Astrocyte (in vitro differentiated cells and primary cell): ENCODE measurements around the gene KIF19. TPM values are rescaled to one million over a fixed set of nuclear protein-coding genes. Genes with fewer than 3 reads are reported as not detected.
"Not testable (repeated sequence)": the region's sequence is repeated elsewhere in the genome, so short reads cannot be mapped to it uniquely, and the experiment has no call there.

Experiments
- DNase-seq: peaks from one replicate; pipeline ENCODE4 v3.0.0-alpha.2; 2010; ENCODE audit warnings: low read depth
- FAIRE-seq: peaks from 2 replicates; lab custom pipeline; 2011; peaks lifted over from hg19 to GRCh38; lab: Jason Lieb, UNC
- H2AFZ ChIP-seq: 2 replicates; pipeline ENCODE4 v1.6.0; 2012; ENCODE audit warnings: low read depth, low read length, inconsistent platforms
- H3K27ac ChIP-seq: 2 replicates; pipeline ENCODE4 v1.5.1; 2011; ENCODE audit warnings: low read depth, low read length, inconsistent platforms
- H3K27me3 ChIP-seq: 2 replicates; pipeline ENCODE4 v1.6.0; 2011; ENCODE audit warnings: low read length, inconsistent platforms; ENCODE audit not compliant: insufficient read depth
- H3K36me3 ChIP-seq: 2 replicates; pipeline ENCODE4 v1.5.1; 2011; ENCODE audit warnings: low read length, inconsistent platforms; ENCODE audit not compliant: insufficient read depth
- H3K4me1 ChIP-seq: 2 replicates; pipeline ENCODE4 v1.5.1; 2011; ENCODE audit warnings: low read length, inconsistent platforms; ENCODE audit not compliant: insufficient read depth
- H3K4me2 ChIP-seq: 2 replicates; pipeline ENCODE4 v1.6.0; 2012; ENCODE audit warnings: low read length, inconsistent platforms
- H3K4me3 ChIP-seq: 2 replicates; pipeline ENCODE4 v1.5.1; 2011; ENCODE audit warnings: low read depth, mild to moderate bottlenecking, low read length, inconsistent platforms; ENCODE audit not compliant: insufficient read depth
- H3K79me2 ChIP-seq: 2 replicates; pipeline ENCODE4 v1.6.0; 2012; ENCODE audit warnings: mild to moderate bottlenecking, low read length, inconsistent platforms; ENCODE audit not compliant: insufficient read depth
- H3K9ac ChIP-seq: 2 replicates; pipeline ENCODE4 v1.6.0; 2012; ENCODE audit warnings: mild to moderate bottlenecking, low read length, inconsistent platforms
- H3K9me3 ChIP-seq: 2 replicates; pipeline ENCODE4 v1.5.1; 2012; ENCODE audit warnings: low read depth, mild to moderate bottlenecking, low read length, inconsistent platforms; ENCODE audit not compliant: insufficient read depth
- H4K20me1 ChIP-seq: 2 replicates; pipeline ENCODE4 v1.6.0; 2012; ENCODE audit warnings: low read length, inconsistent platforms; ENCODE audit not compliant: insufficient read depth
- H3K27ac Mint-ChIP-seq: one replicate; pipeline ENCODE4 v1.8.0; 2021; ENCODE audit warnings: mild to moderate bottlenecking, mixed read lengths; ENCODE audit not compliant: unreplicated experiment
- H3K27me3 Mint-ChIP-seq: one replicate; pipeline ENCODE4 v1.8.0; 2021; ENCODE audit warnings: low read depth, mixed read lengths; ENCODE audit not compliant: unreplicated experiment
- H3K36me3 Mint-ChIP-seq: one replicate; pipeline ENCODE4 v1.8.0; 2021; ENCODE audit warnings: low read depth, mixed read lengths; ENCODE audit not compliant: unreplicated experiment
- H3K4me1 Mint-ChIP-seq: one replicate; pipeline ENCODE4 v1.8.0; 2021; ENCODE audit warnings: low read depth, mixed read lengths; ENCODE audit not compliant: unreplicated experiment
- H3K4me3 Mint-ChIP-seq: one replicate; pipeline ENCODE4 v1.8.0; 2021; ENCODE audit warnings: mild to moderate bottlenecking, moderate library complexity, mixed read lengths; ENCODE audit not compliant: unreplicated experiment
- H3K9me3 Mint-ChIP-seq: one replicate; pipeline ENCODE4 v1.8.0; 2021; ENCODE audit warnings: mild to moderate bottlenecking, mixed read lengths; ENCODE audit not compliant: unreplicated experiment
- EZH2 ChIP-seq: IDR thresholded peaks from 2 replicates; pipeline ENCODE4 v1.6.1; 2012; ENCODE audit warnings: mild to moderate bottlenecking, low read length, inconsistent platforms; ENCODE audit not compliant: insufficient read depth
- total RNA-seq: library from RNA; stranded (reverse); gene quantifications from 2 replicates; pipeline ENCODE4 v1.2.1, GENCODE V29; 2021
- TF ChIP-seq, protein P1 (sequence below): IDR thresholded peaks from 2 replicates; pipeline ENCODE4 v1.5.1; 2011; ENCODE audit warnings: low read depth, mild to moderate bottlenecking, inconsistent platforms, low read length, moderate library complexity; ENCODE audit not compliant: insufficient read depth

KIF19 gene
- total RNA-seq, 1 donor from 2014 or later: not detected

DNA sequence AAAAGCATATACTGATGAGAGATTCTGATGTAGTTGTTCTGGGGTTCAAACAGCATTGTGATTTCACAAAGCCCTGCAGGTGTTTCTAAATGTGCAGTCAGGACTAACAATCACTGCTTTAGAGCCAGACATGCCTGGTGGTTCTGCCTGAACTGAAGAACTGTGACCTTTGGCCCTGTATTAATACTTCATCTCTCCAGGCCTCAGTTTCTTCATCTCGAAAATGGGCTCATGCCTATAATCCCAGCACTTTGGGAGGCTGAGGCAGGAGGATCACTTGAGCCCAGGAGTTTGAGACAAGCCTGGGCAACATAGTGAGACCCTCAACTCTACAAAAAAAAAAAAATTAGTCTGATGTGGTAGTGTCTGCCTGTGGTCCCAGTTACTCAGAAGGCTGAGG is 48.1 kb upstream of the KIF19 start:
- Histone ChIP-seq H3K36me3 (no peaks in the 10 kb centered on the region), H3K9ac (no peak overlapping the region), H3K4me2 (no peak overlapping the region), H3K27ac (no peak overlapping the region), H3K9me3 (no peaks in the 10 kb centered on the region), H3K4me3 (no peak overlapping the region), H4K20me1 (no peaks in the 10 kb centered on the region), H3K4me1 (peaks cover 6% of the 10 kb centered on the region), H3K79me2 (no peaks in the 10 kb centered on the region), H2AFZ (no peak overlapping the region), H3K27me3 (peaks cover 21% of the 10 kb centered on the region)
- FAIRE-seq (no peak), DNase-seq (no peak)
- TF ChIP-seq EZH2: no peak
- TF ChIP-seq, protein P1, sequence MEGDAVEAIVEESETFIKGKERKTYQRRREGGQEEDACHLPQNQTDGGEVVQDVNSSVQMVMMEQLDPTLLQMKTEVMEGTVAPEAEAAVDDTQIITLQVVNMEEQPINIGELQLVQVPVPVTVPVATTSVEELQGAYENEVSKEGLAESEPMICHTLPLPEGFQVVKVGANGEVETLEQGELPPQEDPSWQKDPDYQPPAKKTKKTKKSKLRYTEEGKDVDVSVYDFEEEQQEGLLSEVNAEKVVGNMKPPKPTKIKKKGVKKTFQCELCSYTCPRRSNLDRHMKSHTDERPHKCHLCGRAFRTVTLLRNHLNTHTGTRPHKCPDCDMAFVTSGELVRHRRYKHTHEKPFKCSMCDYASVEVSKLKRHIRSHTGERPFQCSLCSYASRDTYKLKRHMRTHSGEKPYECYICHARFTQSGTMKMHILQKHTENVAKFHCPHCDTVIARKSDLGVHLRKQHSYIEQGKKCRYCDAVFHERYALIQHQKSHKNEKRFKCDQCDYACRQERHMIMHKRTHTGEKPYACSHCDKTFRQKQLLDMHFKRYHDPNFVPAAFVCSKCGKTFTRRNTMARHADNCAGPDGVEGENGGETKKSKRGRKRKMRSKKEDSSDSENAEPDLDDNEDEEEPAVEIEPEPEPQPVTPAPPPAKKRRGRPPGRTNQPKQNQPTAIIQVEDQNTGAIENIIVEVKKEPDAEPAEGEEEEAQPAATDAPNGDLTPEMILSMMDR: no peak
- H3K36me3 Mint-ChIP-seq: no peaks in the 10 kb centered on the region
- H3K27ac Mint-ChIP-seq: no peak overlapping the region
- no peak overlapping the region for H3K4me3 Mint-ChIP-seq
- peaks cover 30% of the 10 kb centered on the region for H3K27me3 Mint-ChIP-seq
- H3K9me3 Mint-ChIP-seq: no peaks in the 10 kb centered on the region
- H3K4me1 Mint-ChIP-seq: peaks cover 7% of the 10 kb centered on the region

DNA sequence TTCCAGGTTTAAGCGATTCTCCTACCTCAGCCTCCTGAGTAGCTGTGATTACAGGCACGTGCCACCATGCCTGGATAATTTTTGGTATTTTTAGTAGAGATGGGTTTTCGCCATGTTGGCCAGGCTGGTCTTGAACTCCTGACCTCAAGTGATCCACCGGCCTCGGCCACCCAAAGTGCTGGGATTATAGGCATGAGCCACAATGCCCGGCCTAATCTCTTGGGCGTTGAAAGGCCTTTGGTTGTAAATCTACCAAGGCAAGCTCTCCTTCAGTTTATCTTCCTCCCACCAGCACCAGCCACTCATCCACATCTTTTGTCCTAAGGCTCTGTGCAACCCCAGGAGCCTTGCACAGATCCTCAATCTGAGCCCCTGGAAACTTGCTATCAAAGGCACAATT is 46.4 kb upstream of the KIF19 start:
- not testable (repeated sequence) for H3K36me3 Mint-ChIP-seq, DNase-seq, H2AFZ ChIP-seq, H3K79me2 ChIP-seq, H3K4me3 ChIP-seq, H3K4me3 Mint-ChIP-seq, H3K27ac Mint-ChIP-seq, H3K4me1 Mint-ChIP-seq, H3K4me1 ChIP-seq, H4K20me1 ChIP-seq, H3K9ac ChIP-seq, H3K27ac ChIP-seq, H3K9me3 Mint-ChIP-seq, H3K9me3 ChIP-seq, FAIRE-seq, H3K36me3 ChIP-seq, H3K4me2 ChIP-seq
- peaks cover 13% of the 10 kb centered on the region for H3K27me3 ChIP-seq
- H3K27me3 Mint-ChIP-seq: peaks cover 16% of the 10 kb centered on the region

DNA sequence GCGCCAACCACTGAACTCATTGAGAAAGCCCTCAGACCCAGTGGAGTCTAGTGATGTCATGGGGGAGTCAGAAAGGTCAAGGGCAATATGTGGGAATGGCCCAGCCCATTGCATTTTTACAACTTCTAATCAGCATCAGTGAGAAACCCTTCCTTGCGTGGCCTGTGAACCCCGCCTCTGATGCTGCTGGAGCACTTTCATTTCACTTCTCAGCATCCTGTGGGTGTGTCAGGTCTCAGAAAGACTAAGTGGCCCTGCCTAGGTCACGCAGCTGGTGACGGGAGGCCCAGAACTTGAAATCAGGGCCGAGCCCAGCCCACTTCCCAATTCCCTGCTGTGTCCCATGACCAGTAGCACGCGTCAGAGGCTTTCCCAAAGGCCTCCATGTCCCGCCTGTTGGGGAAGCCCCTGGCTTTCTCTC is 45.9 kb upstream of the KIF19 start:
- Mint-ChIP-seq H3K27me3 (peaks cover 16% of the 10 kb centered on the region), H3K36me3 (no peaks in the 10 kb centered on the region), H3K4me3 (no peak overlapping the region), H3K9me3 (no peaks in the 10 kb centered on the region), H3K27ac (no peak overlapping the region), H3K4me1 (peaks cover 3% of the 10 kb centered on the region)
- FAIRE-seq: no peak
- Histone ChIP-seq H3K27me3 (peaks cover 10% of the 10 kb centered on the region), H3K36me3 (no peaks in the 10 kb centered on the region), H3K79me2 (no peaks in the 10 kb centered on the region), H3K9me3 (no peaks in the 10 kb centered on the region), H2AFZ (no peak overlapping the region), H3K9ac (no peak overlapping the region), H3K4me1 (peaks cover 4% of the 10 kb centered on the region), H3K27ac (no peak overlapping the region), H3K4me2 (no peak overlapping the region), H4K20me1 (no peaks in the 10 kb centered on the region), H3K4me3 (no peak overlapping the region)
- no peak for TF ChIP-seq EZH2
- TF ChIP-seq, protein P1: no peak
- no peak for DNase-seq
